ENCODE results near the gene DERL2. TPM values are rescaled to one million over a fixed set of nuclear protein-coding genes. Genes with fewer than 3 reads are reported as not detected.
A peak's percentile ranks its signal among the peaks of the same experiment; 100 is the strongest.

The DERL2 gene
- total RNA-seq, 4 donors from 2014 or later = 26.5 to 33.9 (median 31.7) TPM

- Histone ChIP-seq H3K9me3 (no peaks in the 10 kb centered on the region), H3K4me3 (no peak overlapping the region), H3K36me3 (no peaks in the 10 kb centered on the region), H3K27ac (no peak overlapping the region), H3K4me1 (peaks cover 15 to 17% of the 10 kb centered on the region in 2 donors), H3K27me3 (no peaks in the 10 kb centered on the region)
- DNase-seq (no peak), ATAC-seq (no peak)
- TF ChIP-seq, protein P1, sequence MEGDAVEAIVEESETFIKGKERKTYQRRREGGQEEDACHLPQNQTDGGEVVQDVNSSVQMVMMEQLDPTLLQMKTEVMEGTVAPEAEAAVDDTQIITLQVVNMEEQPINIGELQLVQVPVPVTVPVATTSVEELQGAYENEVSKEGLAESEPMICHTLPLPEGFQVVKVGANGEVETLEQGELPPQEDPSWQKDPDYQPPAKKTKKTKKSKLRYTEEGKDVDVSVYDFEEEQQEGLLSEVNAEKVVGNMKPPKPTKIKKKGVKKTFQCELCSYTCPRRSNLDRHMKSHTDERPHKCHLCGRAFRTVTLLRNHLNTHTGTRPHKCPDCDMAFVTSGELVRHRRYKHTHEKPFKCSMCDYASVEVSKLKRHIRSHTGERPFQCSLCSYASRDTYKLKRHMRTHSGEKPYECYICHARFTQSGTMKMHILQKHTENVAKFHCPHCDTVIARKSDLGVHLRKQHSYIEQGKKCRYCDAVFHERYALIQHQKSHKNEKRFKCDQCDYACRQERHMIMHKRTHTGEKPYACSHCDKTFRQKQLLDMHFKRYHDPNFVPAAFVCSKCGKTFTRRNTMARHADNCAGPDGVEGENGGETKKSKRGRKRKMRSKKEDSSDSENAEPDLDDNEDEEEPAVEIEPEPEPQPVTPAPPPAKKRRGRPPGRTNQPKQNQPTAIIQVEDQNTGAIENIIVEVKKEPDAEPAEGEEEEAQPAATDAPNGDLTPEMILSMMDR (IDR thresholded peaks at IDR 0.05 in 4 of 5, conservative IDR thresholded peaks at IDR 0.05 in 1 of 5) = no peak
- no peak for TF ChIP-seq POLR2A (IDR thresholded peaks at IDR 0.05)
- intact Hi-C loops (cut with DNase I; ENCODE audit: low total_unique reads) = no loop called here
- in situ Hi-C loops (cut with MboI; ENCODE audit: low sequenced_read_pairs in 4 of 4) = no loop called here
Observed at GRCh38 chr17:5531085-5531418, 45.1 kb upstream of the DERL2 start.

DNA sequence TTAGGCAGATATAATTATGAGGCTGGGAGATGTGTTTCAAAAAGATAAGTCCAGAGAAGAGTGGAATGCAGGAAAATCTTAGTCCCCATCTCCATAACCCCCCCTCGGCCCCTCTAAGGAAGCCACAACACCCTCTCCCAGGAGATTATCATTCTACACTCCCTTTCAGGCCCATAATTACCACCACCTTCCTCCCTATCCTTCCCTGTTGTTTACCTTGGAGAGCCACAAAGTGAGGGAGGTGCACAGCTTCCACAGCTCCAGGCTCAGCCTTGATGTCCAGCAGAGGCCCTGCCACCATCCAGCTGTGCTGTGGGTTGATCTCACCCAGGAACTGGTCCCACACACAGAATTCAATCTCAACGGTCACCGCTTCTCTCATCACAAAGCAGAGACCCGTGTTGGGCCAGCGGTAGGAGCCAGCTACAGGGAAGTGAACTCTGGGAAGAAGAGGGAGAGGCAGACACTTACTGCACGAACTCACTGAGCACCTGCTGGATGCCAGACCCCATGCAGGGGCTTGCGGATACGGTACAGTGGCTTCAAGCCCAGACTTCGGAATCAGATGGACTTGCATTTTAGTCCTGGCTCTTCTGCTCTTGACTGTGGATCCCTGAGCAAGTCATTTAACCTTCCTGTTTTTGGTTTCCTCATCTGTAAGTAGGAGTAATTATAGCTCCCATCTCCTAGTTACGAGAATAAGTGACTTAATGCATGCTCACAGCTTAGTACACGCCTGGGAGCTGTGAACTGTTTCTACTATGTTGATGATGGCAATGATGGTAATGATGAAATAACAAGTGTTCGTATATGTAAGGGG, 44.5 kb upstream of the DERL2 start:
- intact Hi-C loops (cut with DNase I; ENCODE audit: low total_unique reads) (no loop called here), in situ Hi-C loops (cut with MboI; ENCODE audit: low sequenced_read_pairs in 4 of 4) (no loop called here)
- Histone ChIP-seq H3K36me3 (no peaks in the 10 kb centered on the region), H3K9me3 (no peaks in the 10 kb centered on the region), H3K4me1 (peaks cover 15 to 18% of the 10 kb centered on the region in 2 donors), H3K27ac (no peak overlapping the region), H3K4me3 (no peak overlapping the region), H3K27me3 (no peaks in the 10 kb centered on the region)
- DNase-seq (no peak), ATAC-seq (no peak)
- TF ChIP-seq, protein P1 (IDR thresholded peaks at IDR 0.05 in 4 of 5, conservative IDR thresholded peaks at IDR 0.05 in 1 of 5) = no peak
- no peak for TF ChIP-seq POLR2A (IDR thresholded peaks at IDR 0.05)

DNA sequence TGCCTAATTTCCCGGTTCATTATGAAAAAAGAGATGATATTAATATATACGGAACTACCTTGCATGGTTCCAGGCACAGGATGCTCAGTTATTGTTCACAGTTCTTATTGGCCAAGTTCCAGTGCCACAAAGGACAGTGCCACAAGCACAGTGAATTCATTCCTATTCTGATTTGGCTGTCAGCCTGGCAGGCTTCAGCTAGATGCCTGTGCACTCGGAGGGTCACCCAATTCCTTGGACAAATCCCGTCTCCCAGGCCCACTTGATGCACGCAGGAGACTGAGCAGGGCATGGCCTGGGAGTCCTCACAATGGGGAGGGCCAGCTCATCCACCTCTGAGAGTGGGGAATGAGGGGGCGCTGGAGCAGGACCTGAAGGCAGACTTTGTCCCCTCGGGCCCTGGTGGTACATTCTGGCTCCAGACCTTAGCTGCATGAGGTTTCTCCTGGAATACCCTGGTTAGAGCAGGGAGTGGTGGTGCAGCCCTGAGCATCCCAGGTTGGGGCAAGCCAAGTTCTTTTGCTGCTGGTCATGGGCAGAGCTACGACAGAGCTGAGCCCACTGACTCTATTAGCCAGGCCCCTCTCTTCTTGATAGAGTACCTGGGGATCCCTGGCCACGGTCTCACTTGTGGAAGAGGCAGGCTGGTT, 41.7 kb upstream of the DERL2 start:
- ATAC-seq (no peak), DNase-seq (no peak)
- in situ Hi-C loops (cut with MboI; ENCODE audit: low sequenced_read_pairs in 4 of 4) (no loop called here), intact Hi-C loops (cut with DNase I; ENCODE audit: low total_unique reads) (no loop called here)
- no peaks in the 10 kb centered on the region for H3K36me3 ChIP-seq
- H3K9me3 ChIP-seq = no peaks in the 10 kb centered on the region
- TF ChIP-seq, protein P1 (IDR thresholded peaks at IDR 0.05 in 4 of 5, conservative IDR thresholded peaks at IDR 0.05 in 1 of 5) = no peak
- H3K27me3 ChIP-seq = no peaks in the 10 kb centered on the region
- H3K4me1 ChIP-seq = peaks cover 15 to 18% of the 10 kb centered on the region in 2 donors
- H3K4me3 ChIP-seq = no peak overlapping the region
- H3K27ac ChIP-seq = peak overlapping the region; percentile 86 to 91 (median 87)

GRCh38 chr17:5526821-5527598, 41.0 kb upstream of the DERL2 start:
- no peaks in the 10 kb centered on the region for H3K27me3 ChIP-seq
- no peaks in the 10 kb centered on the region for H3K36me3 ChIP-seq
- DNase-seq = peak; percentile 89 to 96
- intact Hi-C loops (cut with DNase I; ENCODE audit: low total_unique reads) (loop anchor here (1.0 kb wide), 1 partner anchor 41 kb away; the partner anchor contains the start of genes DERL2 and MIS12), in situ Hi-C loops (cut with MboI; ENCODE audit: low sequenced_read_pairs in 4 of 4) (no loop called here)
- TF ChIP-seq, protein P1 (IDR thresholded peaks at IDR 0.05 in 4 of 5, conservative IDR thresholded peaks at IDR 0.05 in 1 of 5) = no peak
- TF ChIP-seq POLR2A (IDR thresholded peaks at IDR 0.05) = no peak
- H3K27ac ChIP-seq = peak overlapping the region; percentile 86 to 91 (median 87)
- H3K4me1 ChIP-seq = peaks cover 15 to 18% of the 10 kb centered on the region in 2 donors
- H3K9me3 ChIP-seq = no peaks in the 10 kb centered on the region
- no peak overlapping the region for H3K4me3 ChIP-seq
- peak; percentile 99 to 100 for ATAC-seq
